Measurements from ENCODE around the gene EIF4EBP3. TPM values are rescaled to one million over a fixed set of nuclear protein-coding genes. Genes with fewer than 3 reads are reported as not detected.

Gene EIF4EBP3
- total and polyA plus RNA-seq, 2 of the 4 experiments (the other 2 are of a cell fraction): 0.36 to 2.1 TPM

DNA sequence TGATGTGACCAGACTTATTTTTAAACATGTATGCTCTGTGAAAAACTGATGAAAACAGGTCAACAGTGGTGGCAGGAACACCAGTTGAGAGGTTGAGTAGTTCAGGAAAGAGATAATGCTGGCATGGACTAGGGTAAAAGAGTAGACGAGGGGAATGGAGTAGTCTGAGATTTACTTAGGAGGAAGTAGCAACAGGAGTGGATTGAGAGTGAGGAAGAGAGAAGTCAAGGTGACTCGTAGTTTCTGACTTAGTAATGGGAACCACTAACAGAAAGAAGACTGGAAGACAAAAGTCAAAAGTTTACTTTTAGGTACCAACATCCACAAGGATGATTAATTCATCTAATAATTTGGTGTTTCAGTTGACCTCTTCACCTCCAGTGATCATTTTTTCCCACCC, 6.2 kb downstream of the EIF4EBP3 start:
- no peak overlapping the region for H2AK9ac ChIP-seq (replicated peaks; ENCODE audit: low read depth, low read length, poor library complexity)
- no peak overlapping the region for H2BK5ac ChIP-seq (ENCODE audit: low read depth, low read length, poor library complexity, severe bottlenecking)
- no peak for TF ChIP-seq RAD21 (IDR thresholded peaks at IDR 0.05; ENCODE audit: low read length)
- TF ChIP-seq FOS (IDR thresholded peaks at IDR 0.05; ENCODE audit: low read depth, low read length): no peak
- no peak for TF ChIP-seq BHLHE40 (IDR thresholded peaks at IDR 0.05; ENCODE audit: low read depth, low read length)
- TF ChIP-seq, protein P1, sequence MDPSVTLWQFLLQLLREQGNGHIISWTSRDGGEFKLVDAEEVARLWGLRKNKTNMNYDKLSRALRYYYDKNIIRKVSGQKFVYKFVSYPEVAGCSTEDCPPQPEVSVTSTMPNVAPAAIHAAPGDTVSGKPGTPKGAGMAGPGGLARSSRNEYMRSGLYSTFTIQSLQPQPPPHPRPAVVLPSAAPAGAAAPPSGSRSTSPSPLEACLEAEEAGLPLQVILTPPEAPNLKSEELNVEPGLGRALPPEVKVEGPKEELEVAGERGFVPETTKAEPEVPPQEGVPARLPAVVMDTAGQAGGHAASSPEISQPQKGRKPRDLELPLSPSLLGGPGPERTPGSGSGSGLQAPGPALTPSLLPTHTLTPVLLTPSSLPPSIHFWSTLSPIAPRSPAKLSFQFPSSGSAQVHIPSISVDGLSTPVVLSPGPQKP (IDR thresholded peaks at IDR 0.05; ENCODE audit: borderline replicate concordance, low read depth, low read length): no peak
- TF ChIP-seq MXI1 (IDR thresholded peaks at IDR 0.05; ENCODE audit: borderline replicate concordance, low read depth, low read length): no peak
- TF ChIP-seq CHD1 (IDR thresholded peaks at IDR 0.05; ENCODE audit: low read depth, low read length): no peak
- no peak for TF ChIP-seq MAFK (IDR thresholded peaks at IDR 0.05; ENCODE audit: low read depth, low read length)
- no peak for TF ChIP-seq SMC3 (IDR thresholded peaks at IDR 0.05; ENCODE audit: low read depth, low read length)
- no peak for TF ChIP-seq CEBPB (IDR thresholded peaks at IDR 0.05; ENCODE audit: low read depth, low read length)
- TF ChIP-seq MAZ (IDR thresholded peaks at IDR 0.05; ENCODE audit: borderline replicate concordance, low read depth, low read length): no peak
- no peak for TF ChIP-seq RCOR1 (IDR thresholded peaks at IDR 0.05; ENCODE audit: insufficient replicate concordance, low read length)
- TF ChIP-seq, protein P2, sequence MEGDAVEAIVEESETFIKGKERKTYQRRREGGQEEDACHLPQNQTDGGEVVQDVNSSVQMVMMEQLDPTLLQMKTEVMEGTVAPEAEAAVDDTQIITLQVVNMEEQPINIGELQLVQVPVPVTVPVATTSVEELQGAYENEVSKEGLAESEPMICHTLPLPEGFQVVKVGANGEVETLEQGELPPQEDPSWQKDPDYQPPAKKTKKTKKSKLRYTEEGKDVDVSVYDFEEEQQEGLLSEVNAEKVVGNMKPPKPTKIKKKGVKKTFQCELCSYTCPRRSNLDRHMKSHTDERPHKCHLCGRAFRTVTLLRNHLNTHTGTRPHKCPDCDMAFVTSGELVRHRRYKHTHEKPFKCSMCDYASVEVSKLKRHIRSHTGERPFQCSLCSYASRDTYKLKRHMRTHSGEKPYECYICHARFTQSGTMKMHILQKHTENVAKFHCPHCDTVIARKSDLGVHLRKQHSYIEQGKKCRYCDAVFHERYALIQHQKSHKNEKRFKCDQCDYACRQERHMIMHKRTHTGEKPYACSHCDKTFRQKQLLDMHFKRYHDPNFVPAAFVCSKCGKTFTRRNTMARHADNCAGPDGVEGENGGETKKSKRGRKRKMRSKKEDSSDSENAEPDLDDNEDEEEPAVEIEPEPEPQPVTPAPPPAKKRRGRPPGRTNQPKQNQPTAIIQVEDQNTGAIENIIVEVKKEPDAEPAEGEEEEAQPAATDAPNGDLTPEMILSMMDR (conservative IDR thresholded peaks at IDR 0.05; ENCODE audit: low read depth, low read length): no peak
- TF ChIP-seq RFX5 (IDR thresholded peaks at IDR 0.05; ENCODE audit: low read depth, low read length): no peak
- no peak overlapping the region for H3K14ac ChIP-seq (replicated peaks; ENCODE audit: low read depth, low read length)
- H3K9me1 ChIP-seq (ENCODE audit: insufficient read depth, low read length): peaks cover 9% of the 10 kb centered on the region
- no peak overlapping the region for H3K56ac ChIP-seq (ENCODE audit: extremely low read depth, insufficient read depth, low read length)
- no peak overlapping the region for H3K9ac ChIP-seq (ENCODE audit: low read depth, low read length)
- peaks cover 24 to 81% of the 10 kb centered on the region in 2 experiments for H3K79me1 ChIP-seq (ENCODE audit: low read depth in 1 of 2, low read length in 2 of 2)
- no peak overlapping the region for H3K18ac ChIP-seq (ENCODE audit: low read depth, low read length)
- ATAC-seq (ENCODE audit: low read depth) (no peak), DNase-seq (peak; percentile 40)
- H3K4me3 ChIP-seq (ENCODE audit: insufficient read depth, low read depth, low read length): no peak overlapping the region
- no peak overlapping the region for H3K27ac ChIP-seq (ENCODE audit: insufficient read depth, low read length)
- 71% methylated on average over 1 of the region's 2 CpGs; no CpG with 5 or more reads in 1 of the 2 experiments for WGBS, 2 experiments (ENCODE audit: extremely low coverage in 2 of 2, insufficient read length in 1 of 2)
- H2BK20ac ChIP-seq (ENCODE audit: low read depth, low read length): no peak overlapping the region
- no TSS peak for BruUV-seq (replicated peaks)
- no peak overlapping the region for H2AK5ac ChIP-seq (ENCODE audit: low read depth, low read length)
- no peak overlapping the region for H2AFZ ChIP-seq (replicated peaks; ENCODE audit: low read length, poor library complexity)
- H3K4me2 ChIP-seq (ENCODE audit: low read depth, low read length): no peak overlapping the region
- no peak overlapping the region for H4K5ac ChIP-seq (ENCODE audit: low read depth, low read length)
- H3K9me3 ChIP-seq (ENCODE audit: control insufficient read depth, insufficient read depth, low read length): no peaks in the 10 kb centered on the region
- H4K91ac ChIP-seq (ENCODE audit: insufficient read depth, low read depth, low read length): no peak overlapping the region
- H3K36me3 ChIP-seq (ENCODE audit: control insufficient read depth, insufficient read depth, low read length): peaks cover 32% of the 10 kb centered on the region
- ChIA-PET CTCF (interaction anchor here (0.9 kb wide), 1 partner anchor 17 kb away, joined by 11 read pairs; no protein-coding TSS in a partner anchor), POLR2A (ENCODE audit: unreplicated experiment) (no interaction called here)
- peaks cover 16% of the 10 kb centered on the region for H3K4me1 ChIP-seq (ENCODE audit: control insufficient read depth, insufficient read depth, low read length)
- peak overlapping the region; percentile 41 for H3K23ac ChIP-seq (ENCODE audit: low read depth, low read length)
- in situ Hi-C loops (cut with MboI; ENCODE audit: low sequenced_read_pairs): no loop called here
- no peak overlapping the region for H3K4ac ChIP-seq (ENCODE audit: low read depth, low read length)
- H4K20me1 ChIP-seq (ENCODE audit: insufficient read depth, low read length): peaks cover 32% of the 10 kb centered on the region
- no peak overlapping the region for H2BK120ac ChIP-seq (ENCODE audit: low read depth, low read length)
- H2BK15ac ChIP-seq (ENCODE audit: low read depth, low read length): no peak overlapping the region
- dilution Hi-C loops (cut with HindIII; ENCODE audit: low sequenced_read_pairs, unreplicated experiment): no loop called here
- intact Hi-C loops (cut with micrococcal nuclease): no loop called here
- H4K8ac ChIP-seq (ENCODE audit: low read depth in 2 of 2, low read length in 2 of 2): no peak overlapping the region
- H3K27me3 ChIP-seq (ENCODE audit: control insufficient read depth, insufficient read depth, low read length): no peaks in the 10 kb centered on the region
